Measurements from ENCODE around the gene MAPKAP1.
"Not testable (repeated sequence)": the region's sequence is repeated elsewhere in the genome, so short reads cannot be mapped to it uniquely, and the experiment has no call there.

MAPKAP1 gene

DNA sequence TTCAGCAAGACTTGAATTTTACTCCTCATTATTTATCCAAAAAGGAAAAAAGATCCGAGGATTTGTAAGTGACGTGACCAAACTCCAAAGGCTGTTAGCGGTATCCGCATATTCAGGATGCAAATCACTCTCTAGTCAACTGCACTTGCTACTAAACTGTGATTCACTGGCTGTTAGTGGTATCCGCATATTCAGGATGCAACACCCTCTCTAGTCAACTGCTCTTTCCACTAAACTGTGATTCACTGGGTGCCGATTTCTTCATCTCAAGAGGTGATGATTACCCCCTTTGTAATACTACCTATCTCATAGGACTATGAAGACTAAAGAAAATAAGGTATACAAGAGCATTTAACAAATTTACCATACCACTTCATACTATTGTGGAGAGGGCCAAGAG is 5.7 kb downstream of the MAPKAP1 start:
- TF ChIP-seq, protein P1, sequence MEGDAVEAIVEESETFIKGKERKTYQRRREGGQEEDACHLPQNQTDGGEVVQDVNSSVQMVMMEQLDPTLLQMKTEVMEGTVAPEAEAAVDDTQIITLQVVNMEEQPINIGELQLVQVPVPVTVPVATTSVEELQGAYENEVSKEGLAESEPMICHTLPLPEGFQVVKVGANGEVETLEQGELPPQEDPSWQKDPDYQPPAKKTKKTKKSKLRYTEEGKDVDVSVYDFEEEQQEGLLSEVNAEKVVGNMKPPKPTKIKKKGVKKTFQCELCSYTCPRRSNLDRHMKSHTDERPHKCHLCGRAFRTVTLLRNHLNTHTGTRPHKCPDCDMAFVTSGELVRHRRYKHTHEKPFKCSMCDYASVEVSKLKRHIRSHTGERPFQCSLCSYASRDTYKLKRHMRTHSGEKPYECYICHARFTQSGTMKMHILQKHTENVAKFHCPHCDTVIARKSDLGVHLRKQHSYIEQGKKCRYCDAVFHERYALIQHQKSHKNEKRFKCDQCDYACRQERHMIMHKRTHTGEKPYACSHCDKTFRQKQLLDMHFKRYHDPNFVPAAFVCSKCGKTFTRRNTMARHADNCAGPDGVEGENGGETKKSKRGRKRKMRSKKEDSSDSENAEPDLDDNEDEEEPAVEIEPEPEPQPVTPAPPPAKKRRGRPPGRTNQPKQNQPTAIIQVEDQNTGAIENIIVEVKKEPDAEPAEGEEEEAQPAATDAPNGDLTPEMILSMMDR (IDR thresholded peaks at IDR 0.05; ENCODE audit: low read length, missing control alignments) = no peak
- H3K4me3 ChIP-seq (replicated peaks; ENCODE audit: low read depth, low read length) = no peak overlapping the region
- no peak for DNase-seq (ENCODE audit: low read depth)

DNA sequence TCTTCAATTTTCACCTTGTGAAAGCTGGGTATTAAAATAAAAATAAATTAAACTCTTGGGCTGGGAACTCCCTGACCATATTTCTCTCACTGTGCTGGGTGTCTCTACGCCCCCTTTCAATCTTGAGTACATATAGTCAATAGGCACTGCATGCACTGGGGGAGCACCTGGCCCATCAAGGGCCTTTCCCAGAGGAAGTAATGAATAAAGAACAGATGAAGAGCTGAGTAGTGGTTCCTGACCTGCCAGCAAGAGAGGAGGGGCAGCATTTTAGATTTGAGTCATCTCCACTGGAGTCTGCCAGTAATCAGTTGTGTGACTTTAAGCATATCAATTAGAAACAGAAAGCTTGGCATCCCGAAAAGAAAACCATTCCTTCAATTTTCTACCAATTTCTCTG is 6.2 kb downstream of the MAPKAP1 start:
- no peak overlapping the region for H3K4me3 ChIP-seq (replicated peaks; ENCODE audit: low read depth, low read length)
- DNase-seq (ENCODE audit: low read depth) = no peak
- TF ChIP-seq, protein P1 (IDR thresholded peaks at IDR 0.05; ENCODE audit: low read length, missing control alignments) = no peak

DNA sequence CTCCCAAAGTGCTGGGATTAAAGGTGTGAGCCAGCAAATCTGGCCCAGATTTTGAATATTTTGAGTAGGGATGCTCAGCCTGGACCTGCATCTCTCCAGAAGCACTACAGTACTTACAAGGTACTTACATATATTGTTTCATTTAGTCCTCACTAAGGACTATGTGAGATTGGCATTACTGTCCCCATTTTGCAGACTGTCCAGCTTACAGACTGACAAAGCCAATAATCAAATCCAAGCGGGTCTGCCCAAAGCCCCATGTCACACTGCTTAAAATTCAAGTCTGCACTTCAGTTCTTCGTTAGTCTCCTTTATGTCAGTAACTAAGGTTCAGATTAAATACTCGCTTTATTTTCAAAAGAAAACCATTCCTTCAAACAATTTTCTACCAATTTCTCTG is 7.1 kb downstream of the MAPKAP1 start:
- no peak overlapping the region for H3K4me3 ChIP-seq (replicated peaks; ENCODE audit: low read depth, low read length)
- TF ChIP-seq, protein P1 (IDR thresholded peaks at IDR 0.05; ENCODE audit: low read length, missing control alignments) = no peak
- DNase-seq (ENCODE audit: low read depth) = no peak

DNA sequence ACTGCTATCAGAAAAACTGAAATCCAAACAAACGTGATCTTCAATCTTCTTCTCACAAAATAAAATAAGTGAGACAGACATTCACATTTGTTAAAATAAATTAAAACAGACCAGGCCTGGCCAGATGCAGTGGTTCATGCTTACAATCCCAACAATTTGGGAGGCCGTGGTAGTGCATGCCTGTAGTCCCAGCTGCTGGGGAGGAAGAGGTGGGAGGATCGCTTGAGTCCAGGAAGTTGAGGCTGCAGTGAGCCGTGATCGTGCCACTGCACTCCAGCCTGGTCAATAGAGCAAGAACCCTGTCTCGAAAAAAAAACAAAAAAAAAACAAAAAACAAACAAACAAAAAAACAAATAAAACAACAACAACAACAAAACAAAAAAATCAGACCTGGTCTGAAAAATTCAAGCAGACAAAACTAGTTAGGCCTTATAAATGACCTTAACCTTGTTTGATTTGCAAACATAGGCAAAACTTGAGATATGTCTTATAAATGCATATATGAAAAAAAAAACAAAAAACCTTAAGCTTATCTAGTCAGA is 10.8 kb downstream of the MAPKAP1 start:
- peak; percentile 37 for DNase-seq (ENCODE audit: low read depth)
- H3K4me3 ChIP-seq (replicated peaks; ENCODE audit: low read depth, low read length) = no peak overlapping the region
- TF ChIP-seq, protein P1 (IDR thresholded peaks at IDR 0.05; ENCODE audit: low read length, missing control alignments) = no peak

DNA sequence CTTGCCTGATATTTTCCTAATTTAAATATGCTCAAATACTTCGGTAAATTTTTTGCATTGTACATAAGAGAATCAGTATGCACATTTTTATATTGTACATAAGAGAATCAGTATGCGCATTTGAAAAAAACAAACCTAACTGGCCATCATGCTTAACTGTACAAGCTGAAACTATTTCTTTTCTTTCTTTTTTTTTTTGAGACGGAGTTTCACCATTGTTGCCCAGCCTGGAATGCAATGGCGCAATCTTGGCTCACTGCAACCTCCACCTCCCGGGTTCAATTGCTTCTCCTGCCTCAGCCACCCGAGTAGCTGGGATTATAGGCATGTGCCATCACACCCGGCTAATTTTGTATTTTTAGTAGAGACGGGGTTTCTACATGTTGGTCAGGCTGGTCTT is 11.5 kb downstream of the MAPKAP1 start:
- DNase-seq (ENCODE audit: low read depth) = peak; percentile 46
- H3K4me3 ChIP-seq (replicated peaks; ENCODE audit: low read depth, low read length) = not testable (repeated sequence)

DNA sequence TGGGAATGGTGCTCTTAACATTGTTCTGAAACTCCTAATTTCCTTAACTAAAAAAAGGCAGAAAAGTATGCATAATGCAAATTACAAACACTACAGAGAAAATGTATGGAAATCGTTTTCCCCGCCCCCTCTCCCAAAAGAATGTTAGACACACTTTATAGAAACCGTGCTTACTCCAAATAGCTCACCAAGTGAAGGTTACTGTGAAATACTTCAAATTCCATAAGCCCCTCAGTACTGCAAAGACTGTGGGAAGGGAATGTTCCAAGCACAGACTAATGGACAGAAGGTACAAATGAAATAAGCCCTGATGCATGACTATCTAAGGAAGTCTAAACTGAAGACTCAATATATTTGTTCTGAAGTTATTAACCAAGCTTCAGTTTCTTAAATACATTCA is 12.5 kb downstream of the MAPKAP1 start:
- TF ChIP-seq, protein P1 (IDR thresholded peaks at IDR 0.05; ENCODE audit: low read length, missing control alignments) = no peak
- no peak overlapping the region for H3K4me3 ChIP-seq (replicated peaks; ENCODE audit: low read depth, low read length)
- peak; percentile 58 for DNase-seq (ENCODE audit: low read depth)

DNA sequence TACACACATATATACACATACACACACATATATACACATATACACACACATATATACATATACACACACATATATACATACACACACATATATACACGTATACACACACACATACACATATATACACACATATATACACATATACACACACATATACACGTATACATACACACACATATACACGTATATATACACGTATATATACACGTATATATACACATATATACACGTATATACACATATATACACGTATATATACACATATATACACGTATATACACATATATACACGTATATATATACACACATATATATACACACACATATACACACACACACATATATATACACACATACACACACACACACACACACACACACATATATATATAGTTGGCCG is 13.5 kb downstream of the MAPKAP1 start:
- H3K4me3 ChIP-seq (replicated peaks; ENCODE audit: low read depth, low read length); DNase-seq (ENCODE audit: low read depth): not testable (repeated sequence)

DNA sequence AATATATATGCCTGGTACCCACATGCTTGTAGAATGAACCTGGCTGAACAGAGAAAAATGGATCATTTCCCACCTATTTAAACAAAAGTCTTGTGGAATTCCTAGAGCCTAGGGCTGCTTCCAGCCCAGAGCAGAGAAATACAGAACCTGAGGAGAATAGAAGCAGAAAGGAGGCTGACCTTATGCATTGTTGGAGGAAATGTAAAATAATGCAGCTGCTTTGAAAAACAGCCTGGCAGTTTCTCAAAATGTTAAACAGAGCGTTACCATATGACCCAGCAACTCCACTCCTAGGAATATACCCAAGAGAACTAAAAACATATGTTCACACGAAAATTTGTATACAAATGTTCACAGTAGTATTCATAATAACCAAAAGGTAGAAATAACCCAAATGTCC is 15.1 kb downstream of the MAPKAP1 start:
- no peak overlapping the region for H3K4me3 ChIP-seq (replicated peaks; ENCODE audit: low read depth, low read length)
- TF ChIP-seq, protein P1 (IDR thresholded peaks at IDR 0.05; ENCODE audit: low read length, missing control alignments) = no peak
- DNase-seq (ENCODE audit: low read depth) = no peak
